Endothelial cell of umbilical vein (primary cell): ENCODE data around the gene RNF217. TPM values are rescaled to one million over a fixed set of nuclear protein-coding genes. Genes with fewer than 3 reads are reported as not detected.

Source experiments
- BruUV-seq: library from RNA; stranded (reverse); fragments of 400-500 nt; replicated peaks from 2 replicates; lab custom pipeline; 2021; lab: Mats Ljungman, UMichigan
- CTCF ChIA-PET: fragments of 300-600, 350-600 bp; sonication (Branson Sonifier 250); formaldehyde crosslinking; loops from one replicate; lab custom pipeline; 2021; ENCODE audit warnings: antibody characterized with exemption, inconsistent platforms; lab: Charles Lee
- POLR2A ChIA-PET: fragments of 300-600, 350-600 bp; sonication (Branson Sonifier 250); formaldehyde crosslinking; loops from one replicate; lab custom pipeline; 2021; ENCODE audit warnings: antibody characterized with exemption, inconsistent platforms; lab: Charles Lee
- DNase-seq: peaks from one replicate; pipeline ENCODE4 v3.0.0-alpha.2; 2011; ENCODE audit warnings: low read depth, low spot score
- FAIRE-seq: peaks from 2 replicates; lab custom pipeline; 2011; peaks lifted over from hg19 to GRCh38; lab: Jason Lieb, UNC
- H2AFZ ChIP-seq: 2 replicates; pipeline ENCODE4 v1.6.0; 2012; ENCODE audit warnings: low read depth, low read length, control low read depth, inconsistent platforms
- H3K27ac ChIP-seq: 2 replicates; pipeline ENCODE4 v1.5.1; 2011; ENCODE audit warnings: low read depth, mild to moderate bottlenecking, control low read depth, low read length, moderate library complexity; ENCODE audit not compliant: insufficient read depth
- H3K27me3 ChIP-seq, 2 experiments: 2 replicates each; pipeline versions ENCODE4 v1.6.0 to v1.6.1; 2011; ENCODE audit warnings: low read length in 2 of 2, mixed read lengths in 1 of 2; ENCODE audit not compliant: control insufficient read depth in 2 of 2, insufficient read depth in 2 of 2
- H3K36me3 ChIP-seq, 2 experiments: 2 replicates in 1 of 2; 3 replicates in 1 of 2; pipeline ENCODE4 v1.5.1; 2011; ENCODE audit warnings: low read length in 2 of 2, mild to moderate bottlenecking in 1 of 2, moderate library complexity in 1 of 2; ENCODE audit not compliant: control insufficient read depth in 2 of 2, insufficient read depth in 2 of 2; ENCODE audit errors: extremely low read depth in 1 of 2
- H3K4me1 ChIP-seq: 3 replicates; pipeline ENCODE4 v1.5.1; 2011; ENCODE audit warnings: mild to moderate bottlenecking, low read length; ENCODE audit not compliant: control insufficient read depth, insufficient read depth; ENCODE audit errors: extremely low read depth
- H3K4me2 ChIP-seq: 2 replicates; pipeline ENCODE4 v1.6.1; 2011; ENCODE audit warnings: low read length, control low read depth, mixed read lengths; ENCODE audit not compliant: insufficient read depth
- H3K4me3 ChIP-seq, 3 experiments: fragments of 200-600 bp in 1 of 3; sonication (generic), shearing (Covaris generic) in 1 of 3; replicated peaks in 1 of 3; 2 replicates each; pipeline ENCODE4 v1.5.1; 2011 to 2016; ENCODE audit warnings: control low read depth in 3 of 3, low read length in 3 of 3, mild to moderate bottlenecking in 2 of 3, inconsistent platforms in 1 of 3, low read depth in 1 of 3, moderate library complexity in 1 of 3; ENCODE audit not compliant: insufficient read depth in 1 of 3
- H3K79me2 ChIP-seq: 2 replicates; pipeline ENCODE4 v1.6.0; 2012; ENCODE audit warnings: low read length, inconsistent platforms; ENCODE audit not compliant: control insufficient read depth, insufficient read depth
- H3K9ac ChIP-seq: replicated peaks from 2 replicates; pipeline ENCODE3; 2011; ENCODE audit warnings: low read length, control low read depth; ENCODE audit not compliant: insufficient read depth; ENCODE audit errors: extremely low read depth
- H3K9me1 ChIP-seq: replicated peaks from 3 replicates; pipeline ENCODE4 v1.6.0; 2011; ENCODE audit warnings: mild to moderate bottlenecking, low read length; ENCODE audit not compliant: control insufficient read depth, insufficient read depth; ENCODE audit errors: extremely low read depth
- H3K9me3 ChIP-seq: replicated peaks from 2 replicates; pipeline ENCODE4 v1.5.1; 2012; ENCODE audit warnings: low read length, inconsistent platforms; ENCODE audit not compliant: control insufficient read depth, insufficient read depth
- H4K20me1 ChIP-seq: replicated peaks from 2 replicates; pipeline ENCODE3; 2011; ENCODE audit warnings: mild to moderate bottlenecking, low read length; ENCODE audit not compliant: control insufficient read depth, insufficient read depth; ENCODE audit errors: extremely low read depth
- EZH2 ChIP-seq: IDR thresholded peaks from 2 replicates; pipeline ENCODE4 v1.6.1; 2012; ENCODE audit warnings: borderline replicate concordance, low read depth, mild to moderate bottlenecking, moderate library complexity, low read length, inconsistent platforms; ENCODE audit not compliant: severe bottlenecking
- FOS ChIP-seq: IDR thresholded peaks from 2 replicates; pipeline ENCODE4 v1.6.1; 2011; ENCODE audit warnings: mild to moderate bottlenecking, low read length, moderate library complexity, borderline replicate concordance; ENCODE audit not compliant: insufficient read depth
- GATA2 ChIP-seq: IDR thresholded peaks from 2 replicates; pipeline ENCODE4 v1.7.0; 2011; ENCODE audit warnings: low read depth, mild to moderate bottlenecking, moderate library complexity, mixed read lengths, low read length; ENCODE audit not compliant: insufficient read length, insufficient read depth
- JUN ChIP-seq: IDR thresholded peaks from 2 replicates; pipeline ENCODE4 v1.6.1; 2011; ENCODE audit warnings: borderline replicate concordance, low read depth; ENCODE audit not compliant: insufficient read length, insufficient read depth
- MYC ChIP-seq: IDR thresholded peaks from one replicate; pipeline ENCODE4 v1.6.1; 2011; ENCODE audit warnings: mild to moderate bottlenecking, low read depth, low read length
- POLR2A ChIP-seq: IDR thresholded peaks from 2 replicates; pipeline ENCODE4 v1.6.1; 2012; ENCODE audit warnings: low read depth, mild to moderate bottlenecking, control low read depth, low read length
- POLR2AphosphoS5 ChIP-seq: IDR thresholded peaks from 2 replicates; pipeline ENCODE4 v1.6.1; 2012; ENCODE audit warnings: low read depth, mild to moderate bottlenecking, control low read depth, low read length, moderate library complexity; ENCODE audit not compliant: insufficient read depth
- dilution Hi-C: fragments of 300-500 bp; cut with MboI; formaldehyde crosslinking; loops from one replicate; pipeline ENCODE4 v1.15.0; 2019; ENCODE audit warnings: low sequenced_read_pairs; ENCODE audit not compliant: extremely low pct_ligation_motif_present
- intact Hi-C: fragments of 100-400 bp; cut with micrococcal nuclease; formaldehyde crosslinking; loops from one replicate; pipeline ENCODE4 v1.10.0; 2022
- polyA plus RNA-seq, 4 experiments: library from polyadenylated mRNA; depleted of rRNA in 3 of 4; stranded (reverse) in 3 of 4; unstranded in 1 of 4; fragments of >200 nt; gene quantifications; 2 replicates each; pipeline versions ENCODE4 v1.2.1 to v1.2.3, GENCODE V29; 2011 to 2012; ENCODE audit warnings: missing spikeins in 1 of 4
- total RNA-seq: library from RNA; stranded (reverse); gene quantifications from 2 replicates; pipeline ENCODE4 v1.2.3, GENCODE V29; 2021
- TF ChIP-seq, protein P1 (sequence below): IDR thresholded peaks from 2 replicates; pipeline ENCODE4 v1.6.1; 2011; ENCODE audit not compliant: insufficient read depth, insufficient read length
- TF ChIP-seq, protein P2 (sequence below), 2 donors: IDR thresholded peaks; 1 replicate in 1 of 2; 2 replicates in 1 of 2; pipeline ENCODE4 v1.5.1; 2011; ENCODE audit warnings: low read length in 2 of 2, mild to moderate bottlenecking in 2 of 2, moderate library complexity in 2 of 2, control low read depth in 1 of 2, inconsistent platforms in 1 of 2, low read depth in 1 of 2; ENCODE audit not compliant: insufficient read depth in 1 of 2; ENCODE audit errors: extremely low read depth in 1 of 2

RNF217 gene
- total and polyA plus RNA-seq, 2 donors (not counting 3 experiments of a cell fraction or from before 2014, with no cell fraction given), result 8.8 to 32.5 TPM

- FAIRE-seq (no peak), DNase-seq (no peak)
- POLR2A ChIA-PET, result no interaction called here
- CTCF ChIA-PET, result no interaction called here
- dilution Hi-C loops, result no loop called here
- no peaks in the 10 kb centered on the region for H3K4me1 ChIP-seq
- H3K27me3 ChIP-seq, result no peaks in the 10 kb centered on the region
- H3K27ac ChIP-seq, result no peak overlapping the region
- H2AFZ ChIP-seq, result no peak overlapping the region
- H3K9me3 ChIP-seq, result no peaks in the 10 kb centered on the region
- peaks cover 2 to 5% of the 10 kb centered on the region in 2 experiments for H3K36me3 ChIP-seq
- H3K9ac ChIP-seq, result no peak overlapping the region
- intact Hi-C loops, result no loop called here
- H3K4me3 ChIP-seq, result no peak overlapping the region
- H3K4me2 ChIP-seq, result no peak overlapping the region
- TF ChIP-seq MYC (no peak), POLR2A (no peak), POLR2AphosphoS5 (no peak), GATA2 (no peak), JUN (no peak), FOS (no peak), EZH2 (no peak)
- TF ChIP-seq, protein P1, sequence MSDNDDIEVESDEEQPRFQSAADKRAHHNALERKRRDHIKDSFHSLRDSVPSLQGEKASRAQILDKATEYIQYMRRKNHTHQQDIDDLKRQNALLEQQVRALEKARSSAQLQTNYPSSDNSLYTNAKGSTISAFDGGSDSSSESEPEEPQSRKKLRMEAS, result no peak
- TF ChIP-seq, protein P2, sequence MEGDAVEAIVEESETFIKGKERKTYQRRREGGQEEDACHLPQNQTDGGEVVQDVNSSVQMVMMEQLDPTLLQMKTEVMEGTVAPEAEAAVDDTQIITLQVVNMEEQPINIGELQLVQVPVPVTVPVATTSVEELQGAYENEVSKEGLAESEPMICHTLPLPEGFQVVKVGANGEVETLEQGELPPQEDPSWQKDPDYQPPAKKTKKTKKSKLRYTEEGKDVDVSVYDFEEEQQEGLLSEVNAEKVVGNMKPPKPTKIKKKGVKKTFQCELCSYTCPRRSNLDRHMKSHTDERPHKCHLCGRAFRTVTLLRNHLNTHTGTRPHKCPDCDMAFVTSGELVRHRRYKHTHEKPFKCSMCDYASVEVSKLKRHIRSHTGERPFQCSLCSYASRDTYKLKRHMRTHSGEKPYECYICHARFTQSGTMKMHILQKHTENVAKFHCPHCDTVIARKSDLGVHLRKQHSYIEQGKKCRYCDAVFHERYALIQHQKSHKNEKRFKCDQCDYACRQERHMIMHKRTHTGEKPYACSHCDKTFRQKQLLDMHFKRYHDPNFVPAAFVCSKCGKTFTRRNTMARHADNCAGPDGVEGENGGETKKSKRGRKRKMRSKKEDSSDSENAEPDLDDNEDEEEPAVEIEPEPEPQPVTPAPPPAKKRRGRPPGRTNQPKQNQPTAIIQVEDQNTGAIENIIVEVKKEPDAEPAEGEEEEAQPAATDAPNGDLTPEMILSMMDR (IDR thresholded peaks at IDR 0.05; ENCODE audit: extremely low read depth in 1 of 2, insufficient read depth in 1 of 2, low read depth in 1 of 2, low read length in 2 of 2), result no peak
- H3K9me1 ChIP-seq, result no peaks in the 10 kb centered on the region
- BruUV-seq, result no TSS peak
- no peaks in the 10 kb centered on the region for H4K20me1 ChIP-seq
- H3K79me2 ChIP-seq, result no peaks in the 10 kb centered on the region
Observed at GRCh38 chr6:125073071-125073470, 110.8 kb downstream of the RNF217 start.
